Measurements from ENCODE around the gene KRTAP4-7.

The KRTAP4-7 gene

DNA sequence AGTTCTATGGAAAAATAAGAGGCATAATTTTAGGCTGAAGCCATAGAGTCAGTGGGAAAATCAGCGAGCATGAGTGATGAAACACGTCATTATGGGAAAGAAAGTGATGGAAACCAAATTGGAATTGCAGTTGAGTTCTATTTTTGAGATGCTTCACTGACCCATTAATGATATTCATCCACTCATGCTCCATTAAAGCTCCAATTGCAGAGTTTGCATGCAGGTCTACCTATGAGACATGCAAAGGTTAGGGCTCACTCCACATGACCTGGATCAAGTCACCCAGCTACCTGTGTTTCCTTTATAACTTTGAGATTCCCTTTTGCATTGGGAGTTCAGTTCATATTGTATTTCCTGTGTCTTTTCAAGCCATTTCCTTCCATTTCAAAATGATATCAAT, 10.3 kb upstream of the KRTAP4-7 start:
- TF ChIP-seq CTCF (IDR thresholded peaks at IDR 0.05) = no peak

- no peak for TF ChIP-seq CTCF (IDR thresholded peaks at IDR 0.05)
Observed at GRCh38 chr17:41076788-41077187, 7.2 kb upstream of the KRTAP4-7 start.

- TF ChIP-seq CTCF (IDR thresholded peaks at IDR 0.05) = no peak
Observed at GRCh38 chr17:41082626-41083025, 1.3 kb upstream of the KRTAP4-7 start.

DNA sequence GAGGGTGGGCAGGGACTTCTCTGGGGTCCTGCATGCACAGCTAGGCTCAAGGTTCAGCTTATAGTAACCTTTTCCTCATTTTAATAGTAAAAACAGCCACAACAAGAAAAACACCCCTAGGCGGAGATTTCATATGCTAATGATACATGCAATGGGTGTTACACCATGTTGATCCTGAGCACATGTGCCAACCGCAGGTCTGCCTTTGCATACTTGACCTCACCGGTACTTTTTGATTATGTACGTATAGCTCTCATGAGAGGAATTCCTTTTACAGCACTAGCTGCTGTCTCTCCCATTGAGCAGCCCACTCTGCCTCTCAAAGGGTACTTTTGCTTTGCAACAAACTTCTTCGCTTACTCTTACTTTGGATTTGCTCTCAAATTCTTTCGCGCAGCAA, 12.1 kb downstream of the KRTAP4-7 start:
- TF ChIP-seq CTCF (IDR thresholded peaks at IDR 0.05) = no peak

DNA sequence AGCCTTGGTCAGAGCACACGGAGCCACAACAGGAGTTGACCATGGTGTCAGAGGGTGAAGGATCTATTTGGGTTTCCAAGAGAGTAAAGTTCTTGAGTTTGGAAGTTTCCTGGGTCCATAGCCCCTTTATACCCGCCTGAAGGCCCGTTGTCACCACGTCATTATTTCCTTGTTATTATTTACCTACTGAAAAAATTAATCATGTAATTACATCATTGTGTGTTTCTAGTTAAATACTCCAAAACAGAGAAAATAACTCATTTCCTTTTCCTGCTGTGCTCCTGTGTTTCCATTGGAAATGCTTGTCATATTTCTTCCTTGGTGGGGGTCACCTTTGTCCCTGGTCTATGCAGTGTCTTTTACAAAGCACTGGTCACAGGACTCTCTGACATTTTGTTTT, 14.1 kb downstream of the KRTAP4-7 start, which contains the start of gene KRTAP4-8:
Gene KRTAP4-8 (minus strand): TSS at position 101 of the 400 bp plus-strand sequence. CDS start 58 bp downstream, at position 43.
- no peak for TF ChIP-seq CTCF (IDR thresholded peaks at IDR 0.05)

GRCh38 chr17:41098481-41098880, 14.5 kb downstream of the KRTAP4-7 start:
- no peak for TF ChIP-seq CTCF (IDR thresholded peaks at IDR 0.05)

DNA sequence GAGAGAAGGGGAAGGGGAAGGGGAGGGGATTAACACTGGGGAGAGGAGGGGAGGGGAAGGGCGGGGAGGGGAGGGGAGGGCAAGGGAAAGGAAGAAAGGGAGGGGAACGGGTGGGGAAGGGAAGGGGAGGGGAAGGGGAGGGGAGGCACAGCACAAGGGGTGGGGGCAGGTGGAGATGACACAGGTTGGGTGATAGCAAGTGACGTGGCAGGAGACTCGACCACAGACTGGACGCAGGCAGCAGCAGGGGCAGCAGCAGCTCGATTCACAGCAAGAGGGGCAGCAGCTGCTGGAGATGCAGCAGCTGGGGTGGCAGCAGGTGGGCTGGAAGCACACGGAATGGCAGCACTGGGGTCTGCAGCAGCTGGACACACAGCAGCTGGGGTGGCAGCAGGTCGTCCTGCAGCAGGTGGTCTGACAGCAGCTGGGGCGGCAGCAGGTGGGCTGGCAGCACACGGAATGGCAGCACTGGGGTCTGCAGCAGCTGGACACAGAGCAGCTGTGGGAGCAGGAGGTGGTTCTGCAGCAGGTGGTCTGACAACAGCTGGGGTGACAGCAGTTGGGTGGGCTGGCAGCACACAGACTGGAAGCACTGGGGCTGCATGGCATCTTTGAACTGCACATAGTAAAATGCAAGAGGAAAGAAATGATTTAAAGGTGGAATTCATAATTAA, 17.8 kb downstream of the KRTAP4-7 start, which contains the start of gene KRTAP4-16:
Gene KRTAP4-16 (minus strand): TSS at position 624 of the 674 bp plus-strand sequence. CDS start 0 bp downstream, at position 624.
- TF ChIP-seq CTCF (IDR thresholded peaks at IDR 0.05) = no peak

Data from LNCAP (cell line).